HL-60 (cell line): ENCODE measurements around the gene C2CD4D.

Experiments used
- DNase-seq, 2 experiments: peaks; one replicate each; pipeline ENCODE4 v3.0.0-alpha.2; 2010 to 2020; ENCODE audit warnings: low read depth in 1 of 2, low spot score in 1 of 2
- H3K27ac ChIP-seq: fragments of 250-450 bp; sonication (Bioruptor Pico); replicated peaks from 2 replicates; pipeline ENCODE4 v1.5.1; 2020; ENCODE audit warnings: mild to moderate bottlenecking, moderate library complexity
- H3K27me3 ChIP-seq: fragments of 250-450 bp; sonication (Bioruptor Pico); 2 replicates; pipeline ENCODE4 v1.5.1; 2021; ENCODE audit warnings: mild to moderate bottlenecking, moderate library complexity; ENCODE audit not compliant: insufficient read depth, poor library complexity, severe bottlenecking
- H3K4me3 ChIP-seq: replicated peaks from 2 replicates; pipeline ENCODE4 v1.5.1; 2011; ENCODE audit warnings: mild to moderate bottlenecking, control low read depth, low read length; ENCODE audit not compliant: insufficient read depth
- GABPA ChIP-seq: IDR thresholded peaks from 2 replicates; pipeline ENCODE4 v1.6.1; 2012; ENCODE audit warnings: low read depth
- POLR2AphosphoS5 ChIP-seq: IDR thresholded peaks from 2 replicates; pipeline ENCODE4 v1.6.1; 2012; ENCODE audit warnings: low read depth
- SPI1 ChIP-seq: IDR thresholded peaks from 2 replicates; pipeline ENCODE4 v1.6.1; 2012; ENCODE audit warnings: low read depth, mild to moderate bottlenecking, borderline replicate concordance
- TF ChIP-seq, protein P1 (sequence below): IDR thresholded peaks from 2 replicates; pipeline ENCODE4 v1.6.1; 2012; ENCODE audit warnings: low read depth; ENCODE audit not compliant: insufficient replicate concordance
- TF ChIP-seq, protein P2 (sequence below): IDR thresholded peaks from one replicate; pipeline ENCODE4 v1.5.1; 2011; ENCODE audit warnings: low read length, control low read depth, inconsistent platforms; ENCODE audit not compliant: insufficient read depth

The C2CD4D gene

DNA sequence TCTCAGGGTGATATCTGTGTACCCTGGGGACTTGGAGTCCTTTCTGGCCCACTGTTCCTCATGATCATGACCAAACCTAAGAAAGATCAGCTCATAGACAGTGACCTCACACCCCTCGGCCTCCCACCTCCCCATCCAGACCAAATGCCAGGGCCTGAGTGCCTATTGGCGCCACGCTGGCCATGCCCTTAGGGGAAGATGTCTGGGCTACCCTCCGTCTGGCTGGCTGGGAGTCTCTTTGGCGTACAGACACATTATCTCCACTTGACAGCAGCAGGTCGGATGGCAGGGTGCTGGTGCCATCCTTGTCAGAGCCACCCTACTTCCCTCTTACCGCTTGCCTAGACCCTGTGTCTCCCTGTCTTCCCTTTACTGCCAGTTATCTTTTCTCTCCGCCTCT lies 16.4 kb downstream of the C2CD4D start:
- Histone ChIP-seq H3K4me3 (no peak overlapping the region), H3K27me3 (no peaks in the 10 kb centered on the region), H3K27ac (no peak overlapping the region)
- DNase-seq, result no peak
- no peak for TF ChIP-seq GABPA
- TF ChIP-seq, protein P1, sequence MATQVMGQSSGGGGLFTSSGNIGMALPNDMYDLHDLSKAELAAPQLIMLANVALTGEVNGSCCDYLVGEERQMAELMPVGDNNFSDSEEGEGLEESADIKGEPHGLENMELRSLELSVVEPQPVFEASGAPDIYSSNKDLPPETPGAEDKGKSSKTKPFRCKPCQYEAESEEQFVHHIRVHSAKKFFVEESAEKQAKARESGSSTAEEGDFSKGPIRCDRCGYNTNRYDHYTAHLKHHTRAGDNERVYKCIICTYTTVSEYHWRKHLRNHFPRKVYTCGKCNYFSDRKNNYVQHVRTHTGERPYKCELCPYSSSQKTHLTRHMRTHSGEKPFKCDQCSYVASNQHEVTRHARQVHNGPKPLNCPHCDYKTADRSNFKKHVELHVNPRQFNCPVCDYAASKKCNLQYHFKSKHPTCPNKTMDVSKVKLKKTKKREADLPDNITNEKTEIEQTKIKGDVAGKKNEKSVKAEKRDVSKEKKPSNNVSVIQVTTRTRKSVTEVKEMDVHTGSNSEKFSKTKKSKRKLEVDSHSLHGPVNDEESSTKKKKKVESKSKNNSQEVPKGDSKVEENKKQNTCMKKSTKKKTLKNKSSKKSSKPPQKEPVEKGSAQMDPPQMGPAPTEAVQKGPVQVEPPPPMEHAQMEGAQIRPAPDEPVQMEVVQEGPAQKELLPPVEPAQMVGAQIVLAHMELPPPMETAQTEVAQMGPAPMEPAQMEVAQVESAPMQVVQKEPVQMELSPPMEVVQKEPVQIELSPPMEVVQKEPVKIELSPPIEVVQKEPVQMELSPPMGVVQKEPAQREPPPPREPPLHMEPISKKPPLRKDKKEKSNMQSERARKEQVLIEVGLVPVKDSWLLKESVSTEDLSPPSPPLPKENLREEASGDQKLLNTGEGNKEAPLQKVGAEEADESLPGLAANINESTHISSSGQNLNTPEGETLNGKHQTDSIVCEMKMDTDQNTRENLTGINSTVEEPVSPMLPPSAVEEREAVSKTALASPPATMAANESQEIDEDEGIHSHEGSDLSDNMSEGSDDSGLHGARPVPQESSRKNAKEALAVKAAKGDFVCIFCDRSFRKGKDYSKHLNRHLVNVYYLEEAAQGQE, result no peak
- no peak for TF ChIP-seq SPI1
- no peak for TF ChIP-seq POLR2AphosphoS5
- TF ChIP-seq, protein P2, sequence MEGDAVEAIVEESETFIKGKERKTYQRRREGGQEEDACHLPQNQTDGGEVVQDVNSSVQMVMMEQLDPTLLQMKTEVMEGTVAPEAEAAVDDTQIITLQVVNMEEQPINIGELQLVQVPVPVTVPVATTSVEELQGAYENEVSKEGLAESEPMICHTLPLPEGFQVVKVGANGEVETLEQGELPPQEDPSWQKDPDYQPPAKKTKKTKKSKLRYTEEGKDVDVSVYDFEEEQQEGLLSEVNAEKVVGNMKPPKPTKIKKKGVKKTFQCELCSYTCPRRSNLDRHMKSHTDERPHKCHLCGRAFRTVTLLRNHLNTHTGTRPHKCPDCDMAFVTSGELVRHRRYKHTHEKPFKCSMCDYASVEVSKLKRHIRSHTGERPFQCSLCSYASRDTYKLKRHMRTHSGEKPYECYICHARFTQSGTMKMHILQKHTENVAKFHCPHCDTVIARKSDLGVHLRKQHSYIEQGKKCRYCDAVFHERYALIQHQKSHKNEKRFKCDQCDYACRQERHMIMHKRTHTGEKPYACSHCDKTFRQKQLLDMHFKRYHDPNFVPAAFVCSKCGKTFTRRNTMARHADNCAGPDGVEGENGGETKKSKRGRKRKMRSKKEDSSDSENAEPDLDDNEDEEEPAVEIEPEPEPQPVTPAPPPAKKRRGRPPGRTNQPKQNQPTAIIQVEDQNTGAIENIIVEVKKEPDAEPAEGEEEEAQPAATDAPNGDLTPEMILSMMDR, result no peak

DNA sequence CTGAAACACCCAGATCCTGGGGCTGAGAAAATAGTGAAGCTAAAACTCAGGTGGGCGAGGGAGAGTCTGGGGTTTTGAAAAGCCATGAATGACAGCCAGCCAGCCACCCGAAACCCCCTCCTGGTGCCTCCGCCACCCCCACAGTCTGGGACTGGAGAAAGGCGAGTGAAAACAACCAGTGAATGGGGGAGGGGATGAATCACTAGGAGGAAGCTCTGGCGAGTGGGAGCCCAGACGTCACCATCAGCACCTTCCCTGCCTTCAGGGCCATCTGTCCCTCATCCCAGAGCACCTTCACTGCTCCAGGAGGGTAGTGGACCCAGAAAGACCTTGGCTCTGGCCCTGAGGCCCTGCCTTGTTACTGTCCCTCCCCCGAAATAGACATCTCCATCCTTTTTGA lies 17.2 kb downstream of the C2CD4D start:
- H3K4me3 ChIP-seq, result no peak overlapping the region
- H3K27ac ChIP-seq, result no peak overlapping the region
- DNase-seq, result no peak
- H3K27me3 ChIP-seq, result no peaks in the 10 kb centered on the region
- no peak for TF ChIP-seq GABPA
- no peak for TF ChIP-seq POLR2AphosphoS5
- TF ChIP-seq, protein P1, result no peak
- no peak for TF ChIP-seq SPI1
- TF ChIP-seq, protein P2, result no peak

DNA sequence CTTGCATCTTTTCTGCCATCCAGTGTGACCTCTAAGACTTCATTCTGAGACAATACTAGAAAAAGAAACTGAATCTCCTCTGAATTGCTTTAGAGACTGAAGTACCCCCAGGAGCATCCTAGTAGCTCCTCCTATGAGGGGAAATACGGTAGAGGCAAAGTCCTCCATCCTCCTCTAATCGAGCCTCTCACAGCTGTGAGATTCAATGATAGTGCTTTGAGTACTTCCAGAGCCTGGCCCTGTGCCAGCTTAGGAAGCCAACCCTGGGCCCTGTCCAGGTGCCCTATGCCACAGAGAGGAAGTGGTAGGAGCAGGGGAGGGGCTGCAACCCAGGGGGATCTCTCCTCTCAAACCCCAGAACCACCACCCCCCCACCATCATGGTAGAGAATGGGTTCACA lies 18.7 kb downstream of the C2CD4D start:
- Histone ChIP-seq H3K4me3 (no peak overlapping the region), H3K27me3 (no peaks in the 10 kb centered on the region)
- DNase-seq, result no peak

GRCh38 chr1:151819976-151820623 lies 19.5 kb downstream of the C2CD4D start:
- no peaks in the 10 kb centered on the region for H3K27me3 ChIP-seq
- TF ChIP-seq SPI1, result no peak
- no peak for TF ChIP-seq GABPA
- no peak for TF ChIP-seq POLR2AphosphoS5
- TF ChIP-seq, protein P1, result no peak
- TF ChIP-seq, protein P2, result no peak
- H3K4me3 ChIP-seq, result no peak overlapping the region
- DNase-seq, result no peak
- H3K27ac ChIP-seq, result no peak overlapping the region

More for the DNA sequence above, 18.7 kb downstream of the C2CD4D start:
- TF ChIP-seq SPI1, result peak; percentile 53; the same call in 1 of the 2 replicates
- no peak for TF ChIP-seq POLR2AphosphoS5
- H3K27ac ChIP-seq, result no peak overlapping the region
